ENCODE results near the gene REL. TPM values are rescaled to one million over a fixed set of nuclear protein-coding genes. Genes with fewer than 3 reads are reported as not detected.

Gene REL
- total and polyA plus RNA-seq, 5 donors from 2014 or later = 14.6 to 146 (median 15.7) TPM

DNA sequence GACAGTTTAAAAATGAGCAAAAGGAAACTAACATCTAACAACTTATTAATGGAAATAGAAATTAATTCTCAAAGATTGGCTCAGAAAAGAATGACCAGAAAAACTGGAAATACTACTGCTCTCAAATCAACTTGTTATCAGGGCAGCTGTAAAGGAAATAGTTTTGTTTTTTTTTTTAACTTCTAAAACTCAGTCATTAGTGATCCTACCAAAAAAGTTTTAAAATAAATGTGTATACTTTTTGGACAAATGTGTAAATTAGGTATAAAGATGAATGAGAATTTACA lies 84.1 kb downstream of the REL start:
- ATAC-seq (ENCODE audit: low read depth in 2 of 2) (no peak), DNase-seq (no peak)
- Mint-ChIP-seq H3K4me3 (peak overlapping the region; percentile 28 to 65 (median 61)), H3K9me3 (no peaks in the 10 kb centered on the region), H3K36me3 (peaks cover 2% of the 10 kb centered on the region), H3K27me3 (no peaks in the 10 kb centered on the region), H3K27ac (peak overlapping the region; percentile 57 to 93 (median 83)), H3K4me1 (peaks cover 27 to 56% (median 39%) of the 10 kb centered on the region in 4 donors)
- peak overlapping the region; percentile 58 for H3K27ac ChIP-seq (ENCODE audit: insufficient read depth, low read length, poor library complexity, severe bottlenecking)
- no peaks in the 10 kb centered on the region for H3K27me3 ChIP-seq (ENCODE audit: control insufficient read depth, insufficient read depth, low read length)
- no peaks in the 10 kb centered on the region for H3K36me3 ChIP-seq (ENCODE audit: control insufficient read depth, insufficient read depth, low read length)
- peak overlapping the region; percentile 67 for H3K4me3 ChIP-seq (ENCODE audit: low read depth, low read length)
- peaks cover 35% of the 10 kb centered on the region for H3K4me1 ChIP-seq (ENCODE audit: control insufficient read depth, insufficient read depth, low read length, poor library complexity, severe bottlenecking)
- no peaks in the 10 kb centered on the region for H3K9me3 ChIP-seq (ENCODE audit: control insufficient read depth in 2 of 2, low read length in 2 of 2)

- Histone ChIP-seq H3K27ac (ENCODE audit: insufficient read depth, low read length, poor library complexity, severe bottlenecking) (no peak overlapping the region), H3K27me3 (ENCODE audit: control insufficient read depth, insufficient read depth, low read length) (no peaks in the 10 kb centered on the region), H3K9me3 (ENCODE audit: control insufficient read depth in 2 of 2, low read length in 2 of 2) (no peaks in the 10 kb centered on the region), H3K4me3 (ENCODE audit: low read depth, low read length) (peak overlapping the region; percentile 23), H3K36me3 (ENCODE audit: control insufficient read depth, insufficient read depth, low read length) (no peaks in the 10 kb centered on the region), H3K4me1 (ENCODE audit: control insufficient read depth, insufficient read depth, low read length, poor library complexity, severe bottlenecking) (peaks cover 39% of the 10 kb centered on the region)
- Mint-ChIP-seq H3K36me3 (no peaks in the 10 kb centered on the region), H3K9me3 (no peaks in the 10 kb centered on the region), H3K27ac (peak overlapping the region; percentile 72 to 96 (median 78)), H3K4me1 (peaks cover 27 to 62% (median 40%) of the 10 kb centered on the region in 4 donors), H3K27me3 (no peaks in the 10 kb centered on the region), H3K4me3 (peak overlapping the region; percentile 39 to 76 (median 64))
- ATAC-seq (ENCODE audit: low read depth in 2 of 2) (peak in 1 of 2 donors; percentile 41), DNase-seq (peak in 2 of 3 donors; percentile 21 to 22)
Observed at GRCh38 chr2:60966507-60967405, 85.4 kb downstream of the REL start.

- Mint-ChIP-seq H3K27me3 (no peaks in the 10 kb centered on the region), H3K9me3 (no peaks in the 10 kb centered on the region), H3K4me3 (no peak overlapping the region), H3K27ac (no peak overlapping the region), H3K4me1 (peaks cover 7 to 37% (median 16%) of the 10 kb centered on the region in 4 donors), H3K36me3 (no peaks in the 10 kb centered on the region)
- H3K9me3 ChIP-seq (ENCODE audit: control insufficient read depth in 2 of 2, low read length in 2 of 2) = no peaks in the 10 kb centered on the region
- DNase-seq (no peak), ATAC-seq (ENCODE audit: low read depth in 2 of 2) (no peak)
- no peak overlapping the region for H3K27ac ChIP-seq (ENCODE audit: insufficient read depth, low read length, poor library complexity, severe bottlenecking)
- no peak overlapping the region for H3K4me3 ChIP-seq (ENCODE audit: low read depth, low read length)
- H3K27me3 ChIP-seq (ENCODE audit: control insufficient read depth, insufficient read depth, low read length) = no peaks in the 10 kb centered on the region
- peaks cover 5% of the 10 kb centered on the region for H3K4me1 ChIP-seq (ENCODE audit: control insufficient read depth, insufficient read depth, low read length, poor library complexity, severe bottlenecking)
- no peaks in the 10 kb centered on the region for H3K36me3 ChIP-seq (ENCODE audit: control insufficient read depth, insufficient read depth, low read length)
Observed at GRCh38 chr2:60972889-60973656, 91.7 kb downstream of the REL start.

DNA sequence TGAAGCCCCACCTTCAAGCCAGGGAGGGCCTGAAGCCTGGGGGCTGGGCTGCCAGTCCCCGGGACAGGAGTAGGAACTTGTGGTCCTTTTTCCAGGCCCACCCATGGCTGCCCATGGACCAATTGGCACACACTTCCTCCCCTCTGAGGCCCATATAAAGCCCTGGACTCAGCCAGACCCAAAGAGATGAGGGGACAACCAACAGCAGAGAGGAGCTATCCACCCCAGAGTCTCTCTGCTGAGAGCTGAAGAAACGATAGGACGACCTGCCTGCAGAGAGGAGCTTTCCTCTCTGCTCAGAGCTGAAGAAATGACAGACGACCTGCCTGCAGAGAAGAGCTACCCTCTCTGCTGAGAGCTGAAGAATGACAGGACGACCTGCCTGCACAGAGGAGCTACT lies 92.3 kb downstream of the REL start:
- Histone ChIP-seq H3K4me1 (ENCODE audit: control insufficient read depth, insufficient read depth, low read length, poor library complexity, severe bottlenecking) (peaks cover 5% of the 10 kb centered on the region), H3K4me3 (ENCODE audit: low read depth, low read length) (no peak overlapping the region), H3K9me3 (ENCODE audit: control insufficient read depth in 2 of 2, low read length in 2 of 2) (no peaks in the 10 kb centered on the region), H3K27ac (ENCODE audit: insufficient read depth, low read length, poor library complexity, severe bottlenecking) (no peak overlapping the region), H3K27me3 (ENCODE audit: control insufficient read depth, insufficient read depth, low read length) (no peaks in the 10 kb centered on the region), H3K36me3 (ENCODE audit: control insufficient read depth, insufficient read depth, low read length) (no peaks in the 10 kb centered on the region)
- H3K27me3 Mint-ChIP-seq = no peaks in the 10 kb centered on the region
- H3K4me1 Mint-ChIP-seq = peaks cover 11 to 35% (median 16%) of the 10 kb centered on the region in 4 donors
- H3K9me3 Mint-ChIP-seq = no peaks in the 10 kb centered on the region
- peak overlapping the region in 1 of 3 donors; percentile 51 for H3K27ac Mint-ChIP-seq
- DNase-seq (no peak), ATAC-seq (ENCODE audit: low read depth in 2 of 2) (no peak)
- no peak overlapping the region for H3K4me3 Mint-ChIP-seq
- no peaks in the 10 kb centered on the region for H3K36me3 Mint-ChIP-seq

DNA sequence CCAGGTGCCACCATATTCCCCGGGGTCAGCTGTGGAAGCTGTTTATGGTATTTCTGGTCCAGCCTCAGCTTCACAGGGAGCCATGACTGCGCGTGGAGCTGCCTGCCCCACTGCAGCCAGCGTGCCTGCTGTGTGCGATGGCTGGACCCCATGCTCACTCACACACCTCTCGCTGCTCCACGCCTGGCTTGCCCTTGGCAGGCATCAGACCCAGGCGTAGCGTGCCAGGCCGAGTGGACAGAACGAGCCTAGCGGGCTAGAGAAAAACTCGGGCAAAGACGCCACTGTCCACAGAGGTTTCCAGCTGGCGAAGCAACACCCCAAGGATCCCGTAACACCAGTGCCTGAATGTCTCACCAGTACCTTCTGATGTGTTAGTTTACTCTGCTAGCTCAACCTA lies 93.3 kb downstream of the REL start:
- no peaks in the 10 kb centered on the region for H3K36me3 Mint-ChIP-seq
- H3K36me3 ChIP-seq (ENCODE audit: control insufficient read depth, insufficient read depth, low read length) = no peaks in the 10 kb centered on the region
- H3K9me3 Mint-ChIP-seq = no peaks in the 10 kb centered on the region
- H3K4me3 Mint-ChIP-seq = no peak overlapping the region
- H3K27ac Mint-ChIP-seq = no peak overlapping the region
- no peaks in the 10 kb centered on the region for H3K27me3 ChIP-seq (ENCODE audit: control insufficient read depth, insufficient read depth, low read length)
- H3K27ac ChIP-seq (ENCODE audit: insufficient read depth, low read length, poor library complexity, severe bottlenecking) = no peak overlapping the region
- no peak for ATAC-seq (ENCODE audit: low read depth in 2 of 2)
- H3K27me3 Mint-ChIP-seq = no peaks in the 10 kb centered on the region
- H3K4me3 ChIP-seq (ENCODE audit: low read depth, low read length) = no peak overlapping the region
- H3K9me3 ChIP-seq (ENCODE audit: control insufficient read depth in 2 of 2, low read length in 2 of 2) = no peaks in the 10 kb centered on the region
- peaks cover 5% of the 10 kb centered on the region for H3K4me1 ChIP-seq (ENCODE audit: control insufficient read depth, insufficient read depth, low read length, poor library complexity, severe bottlenecking)
- DNase-seq = no peak
- peaks cover 11 to 37% (median 16%) of the 10 kb centered on the region in 4 donors for H3K4me1 Mint-ChIP-seq

Other genes with a start within 250 kb of the REL start
- 23.0 TPM for gene PAPOLG, start 125.3 kb upstream of the REL start, total RNA-seq
- gene PAPOLG, start 125.3 kb upstream of the REL start, polyA plus RNA-seq = 10 to 100 TPM; 15.7 to 26.1 (median 17.7) TPM
- 13.1 TPM for gene PEX13, start 136.1 kb downstream of the REL start, total RNA-seq
- 10 to 100 TPM in 3 of 4 donors, 1 to 10 TPM in 1; 9.4 to 15.6 (median 13.6) TPM for gene PEX13, start 136.1 kb downstream of the REL start, polyA plus RNA-seq
- 5.2 TPM for gene PUS10, start 136.7 kb downstream of the REL start, total RNA-seq
- gene PUS10, start 136.7 kb downstream of the REL start, polyA plus RNA-seq = 1 to 10 TPM; 4.5 to 7.1 (median 5.8) TPM
- 11.7 TPM for gene SANBR, start 184.3 kb downstream of the REL start, total RNA-seq
- gene SANBR, start 184.3 kb downstream of the REL start, polyA plus RNA-seq = 1 to 10 TPM; 2.4 to 7.7 (median 4.2) TPM

All from CD4-positive, CD25-positive, alpha-beta regulatory T cell (primary cell).